ENCODE results near the gene PEAK1. TPM values are rescaled to one million over a fixed set of nuclear protein-coding genes. Genes with fewer than 3 reads are reported as not detected.

Gene PEAK1
- total and polyA plus RNA-seq, 10 of the 15 experiments (the other 5 are each of a cell fraction or from before 2014, with no cell fraction given) = 0.62 to 24.2 (median 11.2) TPM

DNA sequence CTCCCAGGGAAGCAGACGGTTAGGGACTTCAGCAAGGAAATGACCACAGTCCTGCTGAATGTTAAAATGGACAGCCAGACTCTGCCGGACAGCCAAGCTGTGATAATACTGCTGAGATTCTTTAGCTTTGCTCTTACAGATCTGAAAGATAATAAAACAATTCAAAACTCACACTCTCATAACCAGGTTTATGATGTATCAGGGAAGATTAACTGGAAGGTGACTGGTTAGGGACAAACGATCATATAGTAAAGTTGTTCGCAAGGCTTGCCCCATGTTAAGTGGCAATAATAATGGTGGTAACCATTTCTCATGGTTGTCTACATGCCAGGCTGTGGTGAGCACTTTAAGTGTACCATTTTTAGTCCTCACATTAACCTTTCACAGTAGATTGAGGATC lies 304.7 kb downstream of the PEAK1 start:
- BruUV-seq (replicated peaks) = no TSS peak
- no peak for DNase-seq (ENCODE audit: low read depth, low spot score)
- Histone ChIP-seq H3K4me1 (ENCODE audit: control insufficient read depth, insufficient read depth, low read length) (peaks cover 3% of the 10 kb centered on the region; the same call in 1 of the 2 replicates), H3K4me3 (no peak overlapping the region), H3K36me3 (ENCODE audit: control insufficient read depth in 2 of 2, insufficient read depth in 2 of 2, low read length in 1 of 2) (peaks cover 0 to 4% of the 10 kb centered on the region in 2 experiments; a peak in 2 of 4 replicates), H4K20me1 (ENCODE audit: control insufficient read depth, insufficient read depth) (no peaks in the 10 kb centered on the region), H3K9me3 (replicated peaks; ENCODE audit: control insufficient read depth, insufficient read depth, low read length) (no peaks in the 10 kb centered on the region), H3K9ac (ENCODE audit: control insufficient read depth, insufficient read depth, low read length) (no peak overlapping the region), H3K79me2 (ENCODE audit: control insufficient read depth, insufficient read depth, low read length) (no peaks in the 10 kb centered on the region), H3K4me2 (ENCODE audit: control insufficient read depth, insufficient read depth) (no peak overlapping the region), H2AFZ (ENCODE audit: control insufficient read depth, low read depth, low read length) (no peak overlapping the region), H3K27me3 (replicated peaks in 1 of 2; ENCODE audit: control insufficient read depth in 2 of 2, insufficient read depth in 2 of 2, low read length in 1 of 2) (no peaks in the 10 kb centered on the region), H3K27ac (ENCODE audit: control insufficient read depth, insufficient read depth) (no peak overlapping the region)
- CTCF ChIA-PET = interaction anchor here (0.7 to 3.9 kb wide), 5 partner anchors 12 to 428 kb away, joined by 3 to 13 read pairs (median 4); no protein-coding TSS in a partner anchor
- intact Hi-C loops (cut with micrococcal nuclease; ENCODE audit: unreplicated experiment) (no loop called here), in situ Hi-C loops (cut with MboI) (loop anchor here (5.0 kb wide), 2 partner anchors 382 to 427 kb away; no protein-coding TSS in a partner anchor)
- FAIRE-seq = no peak
- 100% methylated on average over 4 of the region's 4 CpGs for WGBS (ENCODE audit: insufficient coverage, insufficient replicate concordance, low lambda C conversion rate, missing lambda C conversion rate)
- SMC1A ChIA-PET (ENCODE audit: uncharacterized antibody, unreplicated experiment) = interaction anchor here (3.0 kb wide), 1 partner anchor 66 kb away, joined by 12 read pairs; no protein-coding TSS in a partner anchor
- RAD21 ChIA-PET (ENCODE audit: unreplicated experiment) = no interaction called here
- no peak for ATAC-seq
- POLR2A ChIA-PET = no interaction called here
- TF ChIP-seq HDGF (IDR thresholded peaks at IDR 0.05) (no peak), SUPT20H (IDR thresholded peaks at IDR 0.05; ENCODE audit: borderline replicate concordance, control insufficient read depth, low read depth, low read length) (no peak)

- Histone ChIP-seq H3K9me3 (replicated peaks; ENCODE audit: control insufficient read depth, insufficient read depth, low read length) (no peaks in the 10 kb centered on the region), H3K4me2 (ENCODE audit: control insufficient read depth, insufficient read depth) (no peak overlapping the region)
- TF ChIP-seq SIX5 (IDR thresholded peaks at IDR 0.05; ENCODE audit: low read depth, low read length, severe bottlenecking) (no peak), ZNF207 (IDR thresholded peaks at IDR 0.05; ENCODE audit: borderline replicate concordance) (no peak), NFXL1 (IDR thresholded peaks at IDR 0.05; ENCODE audit: borderline replicate concordance) (no peak), CBX3 (IDR thresholded peaks at IDR 0.05; ENCODE audit: borderline replicate concordance, low read depth) (no peak), NFYB (IDR thresholded peaks at IDR 0.05; ENCODE audit: insufficient read depth, low read depth, low read length) (no peak), BCL11A (IDR thresholded peaks at IDR 0.05; ENCODE audit: low read depth, low read length) (no peak), STAT1 (conservative IDR thresholded peaks at IDR 0.05) (no peak), EZH2 (IDR thresholded peaks at IDR 0.05; ENCODE audit: borderline replicate concordance, control insufficient read depth, low read depth, low read length) (no peak), CHD1 (IDR thresholded peaks at IDR 0.05; ENCODE audit: low read depth, low read length) (no peak)
- TF ChIP-seq, protein P1, sequence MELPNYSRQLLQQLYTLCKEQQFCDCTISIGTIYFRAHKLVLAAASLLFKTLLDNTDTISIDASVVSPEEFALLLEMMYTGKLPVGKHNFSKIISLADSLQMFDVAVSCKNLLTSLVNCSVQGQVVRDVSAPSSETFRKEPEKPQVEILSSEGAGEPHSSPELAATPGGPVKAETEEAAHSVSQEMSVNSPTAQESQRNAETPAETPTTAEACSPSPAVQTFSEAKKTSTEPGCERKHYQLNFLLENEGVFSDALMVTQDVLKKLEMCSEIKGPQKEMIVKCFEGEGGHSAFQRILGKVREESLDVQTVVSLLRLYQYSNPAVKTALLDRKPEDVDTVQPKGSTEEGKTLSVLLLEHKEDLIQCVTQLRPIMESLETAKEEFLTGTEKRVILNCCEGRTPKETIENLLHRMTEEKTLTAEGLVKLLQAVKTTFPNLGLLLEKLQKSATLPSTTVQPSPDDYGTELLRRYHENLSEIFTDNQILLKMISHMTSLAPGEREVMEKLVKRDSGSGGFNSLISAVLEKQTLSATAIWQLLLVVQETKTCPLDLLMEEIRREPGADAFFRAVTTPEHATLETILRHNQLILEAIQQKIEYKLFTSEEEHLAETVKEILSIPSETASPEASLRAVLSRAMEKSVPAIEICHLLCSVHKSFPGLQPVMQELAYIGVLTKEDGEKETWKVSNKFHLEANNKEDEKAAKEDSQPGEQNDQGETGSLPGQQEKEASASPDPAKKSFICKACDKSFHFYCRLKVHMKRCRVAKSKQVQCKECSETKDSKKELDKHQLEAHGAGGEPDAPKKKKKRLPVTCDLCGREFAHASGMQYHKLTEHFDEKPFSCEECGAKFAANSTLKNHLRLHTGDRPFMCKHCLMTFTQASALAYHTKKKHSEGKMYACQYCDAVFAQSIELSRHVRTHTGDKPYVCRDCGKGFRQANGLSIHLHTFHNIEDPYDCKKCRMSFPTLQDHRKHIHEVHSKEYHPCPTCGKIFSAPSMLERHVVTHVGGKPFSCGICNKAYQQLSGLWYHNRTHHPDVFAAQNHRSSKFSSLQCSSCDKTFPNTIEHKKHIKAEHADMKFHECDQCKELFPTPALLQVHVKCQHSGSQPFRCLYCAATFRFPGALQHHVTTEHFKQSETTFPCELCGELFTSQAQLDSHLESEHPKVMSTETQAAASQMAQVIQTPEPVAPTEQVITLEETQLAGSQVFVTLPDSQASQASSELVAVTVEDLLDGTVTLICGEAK (IDR thresholded peaks at IDR 0.05; ENCODE audit: borderline replicate concordance) = no peak
These were observed 306.9 kb downstream of the PEAK1 start for GRCh38 chr15:77112838-77113504.

More at GRCh38 chr15:77112838-77113504, 306.9 kb downstream of the PEAK1 start:
- WGBS (ENCODE audit: insufficient coverage, insufficient replicate concordance, low lambda C conversion rate, missing lambda C conversion rate) = 72% methylated on average over 2 of the region's 2 CpGs
- Histone ChIP-seq H3K27ac (ENCODE audit: control insufficient read depth, insufficient read depth) (no peak overlapping the region), H3K79me2 (ENCODE audit: control insufficient read depth, insufficient read depth, low read length) (no peaks in the 10 kb centered on the region), H3K9ac (ENCODE audit: control insufficient read depth, insufficient read depth, low read length) (no peak overlapping the region), H2AFZ (ENCODE audit: control insufficient read depth, low read depth, low read length) (no peak overlapping the region), H4K20me1 (ENCODE audit: control insufficient read depth, insufficient read depth) (no peaks in the 10 kb centered on the region), H3K27me3 (replicated peaks in 1 of 2; ENCODE audit: control insufficient read depth in 2 of 2, insufficient read depth in 2 of 2, low read length in 1 of 2) (no peaks in the 10 kb centered on the region), H3K36me3 (ENCODE audit: control insufficient read depth in 2 of 2, insufficient read depth in 2 of 2, low read length in 1 of 2) (peaks cover 0 to 4% of the 10 kb centered on the region in 2 experiments; a peak in 2 of 4 replicates), H3K4me1 (ENCODE audit: control insufficient read depth, insufficient read depth, low read length) (no peaks in the 10 kb centered on the region), H3K4me3 (no peak overlapping the region)
- ChIA-PET SMC1A (ENCODE audit: uncharacterized antibody, unreplicated experiment) (interaction anchor here (0.7 to 3.0 kb wide), 11 partner anchors 18 to 430 kb away, joined by 3 to 12 read pairs (median 3); no protein-coding TSS in a partner anchor), RAD21 (ENCODE audit: unreplicated experiment) (interaction anchor here (0.7 to 1.4 kb wide), 4 partner anchors 9 to 139 kb away, joined by 3 to 4 read pairs (median 3); no protein-coding TSS in a partner anchor), CTCF (interaction anchor here (0.7 to 3.9 kb wide), 6 partner anchors 12 to 430 kb away, joined by 3 to 13 read pairs (median 3); no protein-coding TSS in a partner anchor), POLR2A (interaction anchor here (0.6 kb wide), 1 partner anchor 384 kb away, joined by 3 read pairs; no protein-coding TSS in a partner anchor)
- in situ Hi-C loops (cut with MboI) (no loop called here), intact Hi-C loops (cut with micrococcal nuclease; ENCODE audit: unreplicated experiment) (no loop called here)
- ATAC-seq = no peak
- no TSS peak for BruUV-seq (replicated peaks)
- DNase-seq (ENCODE audit: low read depth, low spot score) = no peak
- FAIRE-seq = no peak

All from GM12878 (cell line).